ENCODE data around the gene APP.

The APP gene

DNA sequence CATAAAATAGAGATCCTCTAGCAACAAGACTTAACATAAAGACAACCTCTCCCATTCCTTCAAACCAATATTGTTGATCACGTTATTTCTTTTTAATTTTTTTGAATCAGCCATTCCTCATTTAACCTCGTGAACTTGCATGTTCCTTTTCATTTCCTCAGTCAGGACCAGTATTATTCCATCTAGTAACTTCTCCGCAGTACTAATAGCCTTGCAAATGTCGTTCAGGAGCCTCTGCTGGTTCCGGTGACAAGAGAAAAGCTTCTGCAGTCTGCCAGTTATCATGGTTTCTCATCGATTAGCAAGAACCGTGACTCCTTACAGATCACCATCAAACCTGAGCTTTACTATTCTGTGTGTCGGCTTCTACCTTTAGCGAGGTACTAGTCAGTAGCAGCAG is 3.0 kb downstream of the APP start:
- H3K27ac ChIP-seq (ENCODE audit: low read depth, low read length, poor library complexity, severe bottlenecking), result no peak overlapping the region
- H3K9me3 ChIP-seq (ENCODE audit: low read length), result no peaks in the 10 kb centered on the region
- no peaks in the 10 kb centered on the region for H3K4me1 ChIP-seq (ENCODE audit: insufficient read depth, low read length, severe bottlenecking)
- no peaks in the 10 kb centered on the region for H3K79me2 ChIP-seq (ENCODE audit: insufficient read depth, low read length)
- no peak overlapping the region for H3K4me2 ChIP-seq (ENCODE audit: low read length)
- no peaks in the 10 kb centered on the region for H4K20me1 ChIP-seq (ENCODE audit: insufficient read depth, low read length)
- H3K4me3 ChIP-seq (ENCODE audit: low read depth, low read length, poor library complexity, severe bottlenecking), result no peak overlapping the region
- H3F3A ChIP-seq (ENCODE audit: insufficient read depth, low read length), result no peaks in the 10 kb centered on the region
- TF ChIP-seq, protein P1, sequence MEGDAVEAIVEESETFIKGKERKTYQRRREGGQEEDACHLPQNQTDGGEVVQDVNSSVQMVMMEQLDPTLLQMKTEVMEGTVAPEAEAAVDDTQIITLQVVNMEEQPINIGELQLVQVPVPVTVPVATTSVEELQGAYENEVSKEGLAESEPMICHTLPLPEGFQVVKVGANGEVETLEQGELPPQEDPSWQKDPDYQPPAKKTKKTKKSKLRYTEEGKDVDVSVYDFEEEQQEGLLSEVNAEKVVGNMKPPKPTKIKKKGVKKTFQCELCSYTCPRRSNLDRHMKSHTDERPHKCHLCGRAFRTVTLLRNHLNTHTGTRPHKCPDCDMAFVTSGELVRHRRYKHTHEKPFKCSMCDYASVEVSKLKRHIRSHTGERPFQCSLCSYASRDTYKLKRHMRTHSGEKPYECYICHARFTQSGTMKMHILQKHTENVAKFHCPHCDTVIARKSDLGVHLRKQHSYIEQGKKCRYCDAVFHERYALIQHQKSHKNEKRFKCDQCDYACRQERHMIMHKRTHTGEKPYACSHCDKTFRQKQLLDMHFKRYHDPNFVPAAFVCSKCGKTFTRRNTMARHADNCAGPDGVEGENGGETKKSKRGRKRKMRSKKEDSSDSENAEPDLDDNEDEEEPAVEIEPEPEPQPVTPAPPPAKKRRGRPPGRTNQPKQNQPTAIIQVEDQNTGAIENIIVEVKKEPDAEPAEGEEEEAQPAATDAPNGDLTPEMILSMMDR (IDR thresholded peaks at IDR 0.05; ENCODE audit: low read length), result no peak
- no peak for TF ChIP-seq EZH2 (IDR thresholded peaks at IDR 0.05; ENCODE audit: borderline replicate concordance, low read length)
- H3K36me3 ChIP-seq (ENCODE audit: insufficient read depth, low read length), result no peaks in the 10 kb centered on the region
- H3K9ac ChIP-seq (ENCODE audit: low read length), result no peak overlapping the region
- H3K27me3 ChIP-seq (ENCODE audit: insufficient read depth, low read length), result no peaks in the 10 kb centered on the region
- no peak overlapping the region for H2AFZ ChIP-seq (ENCODE audit: low read length)
- no peaks in the 10 kb centered on the region for H3K9me2 ChIP-seq (ENCODE audit: low read depth, low read length)

GRCh38 chr21:26165331-26165730 is 5.2 kb downstream of the APP start:
- H3K4me3 ChIP-seq (ENCODE audit: low read depth, low read length, poor library complexity, severe bottlenecking), result no peak overlapping the region
- TF ChIP-seq, protein P1 (IDR thresholded peaks at IDR 0.05; ENCODE audit: low read length), result no peak
- no peak for TF ChIP-seq EZH2 (IDR thresholded peaks at IDR 0.05; ENCODE audit: borderline replicate concordance, low read length)
- no peaks in the 10 kb centered on the region for H3K79me2 ChIP-seq (ENCODE audit: insufficient read depth, low read length)
- no peaks in the 10 kb centered on the region for H3K4me1 ChIP-seq (ENCODE audit: insufficient read depth, low read length, severe bottlenecking)
- no peaks in the 10 kb centered on the region for H3F3A ChIP-seq (ENCODE audit: insufficient read depth, low read length)
- no peaks in the 10 kb centered on the region for H3K9me3 ChIP-seq (ENCODE audit: low read length)
- H3K27me3 ChIP-seq (ENCODE audit: insufficient read depth, low read length), result no peaks in the 10 kb centered on the region
- H3K27ac ChIP-seq (ENCODE audit: low read depth, low read length, poor library complexity, severe bottlenecking), result no peak overlapping the region
- H3K9ac ChIP-seq (ENCODE audit: low read length), result no peak overlapping the region
- no peak overlapping the region for H3K4me2 ChIP-seq (ENCODE audit: low read length)
- no peaks in the 10 kb centered on the region for H3K9me2 ChIP-seq (ENCODE audit: low read depth, low read length)
- no peaks in the 10 kb centered on the region for H3K36me3 ChIP-seq (ENCODE audit: insufficient read depth, low read length)
- H2AFZ ChIP-seq (ENCODE audit: low read length), result no peak overlapping the region
- H4K20me1 ChIP-seq (ENCODE audit: insufficient read depth, low read length), result no peaks in the 10 kb centered on the region

DNA sequence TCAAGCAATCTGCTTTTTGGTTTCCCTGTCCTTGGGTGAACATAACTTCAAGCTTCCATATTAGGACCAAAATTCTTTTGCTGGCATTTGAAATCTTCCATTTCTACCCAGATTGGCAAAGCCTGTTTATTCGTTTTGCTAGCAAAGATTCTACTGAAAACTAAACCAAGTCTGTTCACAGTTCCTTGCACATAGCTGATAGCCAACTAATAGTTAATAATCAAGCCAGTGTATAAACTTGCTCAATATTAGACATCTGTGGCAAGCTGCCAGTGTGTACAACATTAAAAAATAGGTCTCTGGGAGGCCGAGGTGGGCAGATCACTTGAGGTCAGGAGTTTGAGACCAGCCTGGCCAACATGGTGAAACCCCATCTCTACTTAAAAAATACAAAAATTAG is 6.3 kb downstream of the APP start:
- Histone ChIP-seq H2AFZ (ENCODE audit: low read length) (no peak overlapping the region), H4K20me1 (ENCODE audit: insufficient read depth, low read length) (no peaks in the 10 kb centered on the region), H3F3A (ENCODE audit: insufficient read depth, low read length) (no peaks in the 10 kb centered on the region), H3K4me1 (ENCODE audit: insufficient read depth, low read length, severe bottlenecking) (no peaks in the 10 kb centered on the region), H3K9me2 (ENCODE audit: low read depth, low read length) (no peaks in the 10 kb centered on the region), H3K9me3 (ENCODE audit: low read length) (no peaks in the 10 kb centered on the region), H3K36me3 (ENCODE audit: insufficient read depth, low read length) (no peaks in the 10 kb centered on the region), H3K27ac (ENCODE audit: low read depth, low read length, poor library complexity, severe bottlenecking) (no peak overlapping the region), H3K79me2 (ENCODE audit: insufficient read depth, low read length) (no peaks in the 10 kb centered on the region), H3K4me2 (ENCODE audit: low read length) (no peak overlapping the region), H3K9ac (ENCODE audit: low read length) (no peak overlapping the region), H3K27me3 (ENCODE audit: insufficient read depth, low read length) (no peaks in the 10 kb centered on the region), H3K4me3 (ENCODE audit: low read depth, low read length, poor library complexity, severe bottlenecking) (no peak overlapping the region)
- no peak for TF ChIP-seq EZH2 (IDR thresholded peaks at IDR 0.05; ENCODE audit: borderline replicate concordance, low read length)
- TF ChIP-seq, protein P1 (IDR thresholded peaks at IDR 0.05; ENCODE audit: low read length), result no peak
